HEK293 (cell line): Measurements from ENCODE around the gene COMMD6.

Source experiments
- CTCF ChIA-PET: fragments of 350-600 bp; formaldehyde crosslinking; extraction: SDS; loops from one replicate; lab custom pipeline; 2021; ENCODE audit warnings: antibody characterized with exemption; lab: Yijun Ruan, JAX
- POLR2A ChIA-PET: fragments of 300-600 bp; formaldehyde crosslinking; extraction: SDS; loops from one replicate; lab custom pipeline; 2020; ENCODE audit warnings: antibody characterized with exemption, inconsistent platforms; lab: Yijun Ruan, JAX
- H3K27ac ChIP-seq: fragments of 200-500 bp; sonication (Bioruptor generic); 2 replicates; pipeline ENCODE4 v1.5.1; 2014; ENCODE audit warnings: low read depth, low read length, control low read depth, inconsistent platforms; ENCODE audit errors: extremely low read depth
- H3K36me3 ChIP-seq, 2 experiments: fragments of 200-500 bp in 1 of 2; sonication (Bioruptor generic) in 1 of 2; 1 replicate in 1 of 2; 2 replicates in 1 of 2; pipeline ENCODE4 v1.5.1; 2014 to 2017; ENCODE audit warnings: inconsistent platforms in 2 of 2, low read length in 2 of 2; ENCODE audit not compliant: control insufficient read depth in 2 of 2, insufficient read depth in 1 of 2
- H3K4me1 ChIP-seq: fragments of 200-500 bp; sonication (Bioruptor generic); 2 replicates; pipeline ENCODE4 v1.5.1; 2014; ENCODE audit warnings: mild to moderate bottlenecking, low read length, inconsistent platforms; ENCODE audit not compliant: control insufficient read depth, insufficient read depth
- H3K4me3 ChIP-seq: 2 replicates; pipeline ENCODE4 v1.5.1; 2011; ENCODE audit warnings: low read depth, mild to moderate bottlenecking, control low read depth, low read length, moderate library complexity
- H3K9me3 ChIP-seq: fragments of 200-500 bp; sonication (Bioruptor generic); 2 replicates; pipeline ENCODE4 v1.5.1; 2014; ENCODE audit warnings: low read depth, low read length, inconsistent platforms; ENCODE audit not compliant: control insufficient read depth, insufficient read depth
- EGR2 ChIP-seq: fragments of 450-650 bp; formaldehyde crosslinking; IDR thresholded peaks from 2 replicates; pipeline ENCODE4 v1.5.1; 2016; ENCODE audit warnings: low read depth, missing biosample characterization, missing genetic modification characterization
- KLF17 ChIP-seq: fragments of 450-650 bp; formaldehyde crosslinking; IDR thresholded peaks from 2 replicates; pipeline ENCODE4 v1.5.1; 2016; ENCODE audit warnings: missing biosample characterization, missing genetic modification characterization
- KLF7 ChIP-seq: fragments of 450-650 bp; formaldehyde crosslinking; IDR thresholded peaks from 2 replicates; pipeline ENCODE4 v1.5.1; 2016; ENCODE audit warnings: missing biosample characterization, missing genetic modification characterization, borderline replicate concordance
- OSR2 ChIP-seq: fragments of 450-650 bp; formaldehyde crosslinking; IDR thresholded peaks from 2 replicates; pipeline ENCODE4 v1.5.1; 2016; ENCODE audit warnings: missing biosample characterization, missing genetic modification characterization
- PRDM10 ChIP-seq: fragments of 450-650 bp; formaldehyde crosslinking; IDR thresholded peaks from 2 replicates; pipeline ENCODE4 v1.5.1; 2016; ENCODE audit warnings: missing biosample characterization, missing genetic modification characterization
- REPIN1 ChIP-seq: fragments of 450-650 bp; formaldehyde crosslinking; IDR thresholded peaks from 2 replicates; pipeline ENCODE4 v1.5.1; 2017; ENCODE audit warnings: missing biosample characterization, missing genetic modification characterization, low read depth
- SP2 ChIP-seq: fragments of 450-650 bp; formaldehyde crosslinking; IDR thresholded peaks from 2 replicates; pipeline ENCODE4 v1.5.1; 2016; ENCODE audit warnings: missing biosample characterization, missing genetic modification characterization
- WT1 ChIP-seq: fragments of 450-650 bp; formaldehyde crosslinking; IDR thresholded peaks from 2 replicates; pipeline ENCODE4 v1.5.1; 2016; ENCODE audit warnings: missing biosample characterization, missing genetic modification characterization
- ZBTB10 ChIP-seq: fragments of 450-650 bp; formaldehyde crosslinking; IDR thresholded peaks from 2 replicates; pipeline ENCODE4 v1.5.1; 2016; ENCODE audit warnings: missing biosample characterization, missing genetic modification characterization
- ZBTB6 ChIP-seq: fragments of 450-650 bp; formaldehyde crosslinking; IDR thresholded peaks from 2 replicates; pipeline ENCODE4 v1.5.1; 2017; ENCODE audit warnings: missing biosample characterization, missing genetic modification characterization
- ZFP41 ChIP-seq: fragments of 450-650 bp; formaldehyde crosslinking; IDR thresholded peaks from 2 replicates; pipeline ENCODE4 v1.5.1; 2016; ENCODE audit warnings: missing biosample characterization, missing genetic modification characterization, borderline replicate concordance
- ZNF140 ChIP-seq: fragments of 450-650 bp; formaldehyde crosslinking; IDR thresholded peaks from 2 replicates; pipeline ENCODE4 v1.5.1; 2016; ENCODE audit warnings: missing biosample characterization, missing genetic modification characterization
- ZNF19 ChIP-seq: fragments of 450-650 bp; formaldehyde crosslinking; IDR thresholded peaks from 2 replicates; pipeline ENCODE4; 2016; ENCODE audit warnings: missing biosample characterization, missing genetic modification characterization, low read depth
- ZNF23 ChIP-seq: fragments of 450-650 bp; formaldehyde crosslinking; IDR thresholded peaks from 2 replicates; pipeline ENCODE4 v1.5.1; 2016; ENCODE audit warnings: missing biosample characterization, missing genetic modification characterization, borderline replicate concordance
- ZNF280C ChIP-seq: fragments of 450-650 bp; formaldehyde crosslinking; IDR thresholded peaks from 2 replicates; pipeline ENCODE4 v1.5.1; 2016; ENCODE audit warnings: missing biosample characterization, missing genetic modification characterization
- ZNF280D ChIP-seq: fragments of 450-650 bp; formaldehyde crosslinking; IDR thresholded peaks from 2 replicates; pipeline ENCODE4 v1.5.1; 2016; ENCODE audit warnings: missing biosample characterization, missing genetic modification characterization
- ZNF354C ChIP-seq: fragments of 450-650 bp; formaldehyde crosslinking; IDR thresholded peaks from 2 replicates; pipeline ENCODE4 v1.5.1; 2016; ENCODE audit warnings: missing biosample characterization, missing genetic modification characterization, low read depth, borderline replicate concordance
- ZNF366 ChIP-seq: fragments of 450-650 bp; formaldehyde crosslinking; conservative IDR thresholded peaks from 2 replicates; pipeline ENCODE4 v1.5.1; 2016; ENCODE audit warnings: missing biosample characterization, missing genetic modification characterization
- ZNF398 ChIP-seq: fragments of 450-650 bp; formaldehyde crosslinking; IDR thresholded peaks from 2 replicates; pipeline ENCODE4 v1.5.1; 2017; ENCODE audit warnings: missing biosample characterization, missing genetic modification characterization
- ZSCAN16 ChIP-seq: fragments of 450-650 bp; formaldehyde crosslinking; IDR thresholded peaks from 2 replicates; pipeline ENCODE4 v1.5.1; 2016; ENCODE audit warnings: missing biosample characterization, missing genetic modification characterization

The COMMD6 gene

GRCh38 chr13:75491376-75491775 lies 46.3 kb downstream of the COMMD6 start (continued):
- TF ChIP-seq ZNF280C (no peak), REPIN1 (no peak), ZNF140 (no peak), ZNF280D (tag by site-specific recombination) (no peak), ZBTB10 (tag by site-specific recombination) (no peak), WT1 (tag by site-specific recombination) (no peak), ZNF354C (tag by site-specific recombination) (no peak), ZBTB6 (tag by site-specific recombination) (no peak), KLF7 (no peak), ZSCAN16 (tag by site-specific recombination) (no peak), ZNF23 (no peak), ZNF19 (tag by site-specific recombination) (no peak)

GRCh38 chr13:75489502-75490263 lies 48.0 kb downstream of the COMMD6 start:
- Histone ChIP-seq H3K4me3 (no peak overlapping the region), H3K9me3 (no peaks in the 10 kb centered on the region), H3K27ac (no peak overlapping the region), H3K4me1 (no peaks in the 10 kb centered on the region), H3K36me3 (no peaks in the 10 kb centered on the region)
- CTCF ChIA-PET, result interaction anchor here (0.6 kb wide), 1 partner anchor 10 kb away, joined by 8 read pairs; no protein-coding TSS in a partner anchor
- POLR2A ChIA-PET, result interaction anchor here (0.7 kb wide), 1 partner anchor 1721 kb away, joined by 5 read pairs; no protein-coding TSS in a partner anchor
- peak; percentile 55; the same call in 1 of the 2 replicates for TF ChIP-seq ZNF366 (tag by site-specific recombination)
- peak; percentile 71 for TF ChIP-seq OSR2
- TF ChIP-seq ZFP41 (tag by site-specific recombination), result no peak
- no peak for TF ChIP-seq SP2 (tag by site-specific recombination)
- peak; percentile 72 for TF ChIP-seq PRDM10
- TF ChIP-seq EGR2 (tag by site-specific recombination), result peak; percentile 74
- TF ChIP-seq ZNF398 (tag by site-specific recombination), result no peak; the same call in 1 of the 2 replicates
- no peak for TF ChIP-seq KLF17 (tag by site-specific recombination)
